H1 (cell line): Measurements from ENCODE around the gene ZNF385B. TPM values are rescaled to one million over a fixed set of nuclear protein-coding genes. Genes with fewer than 3 reads are reported as not detected.

Experiments
- CTCF ChIA-PET: fragments of 300-600 bp; sonication (Branson Sonifier 250); formaldehyde crosslinking; loops from one replicate; lab custom pipeline; 2021; ENCODE audit not compliant: partially characterized antibody; lab: Charles Lee
- POLR2A ChIA-PET: fragments of 300-600 bp; sonication (Branson Sonifier 250); formaldehyde crosslinking; loops from one replicate; lab custom pipeline; 2021; ENCODE audit warnings: inconsistent platforms; ENCODE audit not compliant: partially characterized antibody; lab: Charles Lee
- DNase-seq, 2 experiments: peaks; one replicate each; pipeline versions ENCODE4 v3.0.0 to v3.0.0-alpha.2; 2010 to 2022; ENCODE audit warnings: low spot score in 2 of 2, low read depth in 1 of 2, mixed read lengths in 1 of 2
- FAIRE-seq: peaks from 2 replicates; lab custom pipeline; 2011; peaks lifted over from hg19 to GRCh38; lab: Jason Lieb, UNC
- H2AFZ ChIP-seq: 2 replicates; pipeline ENCODE4 v1.8.1; 2012; ENCODE audit warnings: low read length, inconsistent platforms
- H2AK5ac ChIP-seq: 2 replicates; pipeline ENCODE4 v1.6.1; 2013; ENCODE audit warnings: low read depth, low read length
- H2BK120ac ChIP-seq: replicated peaks from 2 replicates; pipeline ENCODE3; 2013; ENCODE audit warnings: low read depth, low read length, inconsistent platforms
- H2BK12ac ChIP-seq: 2 replicates; pipeline ENCODE4 v1.6.1; 2013; ENCODE audit warnings: low read depth, low read length
- H2BK15ac ChIP-seq: 2 replicates; pipeline ENCODE4 v1.6.1; 2013; ENCODE audit warnings: low read length
- H2BK20ac ChIP-seq: 2 replicates; pipeline ENCODE4 v1.6.1; 2013; ENCODE audit warnings: low read length
- H2BK5ac ChIP-seq: 2 replicates; pipeline ENCODE4 v1.6.1; 2013; ENCODE audit warnings: low read depth, low read length
- H3K14ac ChIP-seq: 2 replicates; pipeline ENCODE4 v1.6.1; 2013; ENCODE audit warnings: inconsistent platforms; ENCODE audit not compliant: insufficient read length
- H3K18ac ChIP-seq: 2 replicates; pipeline ENCODE4 v1.6.1; 2013; ENCODE audit warnings: low read length; ENCODE audit errors: extremely low read depth
- H3K23ac ChIP-seq: 2 replicates; pipeline ENCODE4 v1.6.1; 2013; ENCODE audit warnings: inconsistent platforms; ENCODE audit not compliant: insufficient read length
- H3K23me2 ChIP-seq: 2 replicates; pipeline ENCODE4 v1.6.1; 2013; ENCODE audit warnings: low read depth, low read length
- H3K27ac ChIP-seq: 2 replicates; pipeline ENCODE4 v1.6.1; 2011; ENCODE audit warnings: low read depth, low read length, inconsistent platforms
- H3K27me3 ChIP-seq, 4 experiments: replicated peaks in 1 of 4; 1 replicate in 1 of 4; 2 replicates in 3 of 4; pipeline versions ENCODE4 v1.6.1 to v1.8.1; 2011 to 2013; ENCODE audit warnings: low read length in 3 of 4, mild to moderate bottlenecking in 3 of 4, inconsistent platforms in 2 of 4, mixed read lengths in 2 of 4, moderate library complexity in 1 of 4; ENCODE audit not compliant: control insufficient read depth in 3 of 4, insufficient read depth in 3 of 4; ENCODE audit errors: extremely low read depth in 1 of 4
- H3K36me3 ChIP-seq, 4 experiments: 2 replicates each; pipeline versions ENCODE4 v1.6.1 to v1.8.1; 2011 to 2013; ENCODE audit warnings: mild to moderate bottlenecking in 4 of 4, low read length in 3 of 4, moderate library complexity in 2 of 4, control low read depth in 1 of 4, inconsistent platforms in 1 of 4; ENCODE audit not compliant: insufficient read depth in 4 of 4, control insufficient read depth in 2 of 4
- H3K4ac ChIP-seq: replicated peaks from 2 replicates; pipeline ENCODE3; 2013; ENCODE audit warnings: low read length, low read depth, mixed read lengths, inconsistent platforms; ENCODE audit not compliant: insufficient read length
- H3K4me1 ChIP-seq, 4 experiments: replicated peaks in 1 of 4; 1 replicate in 1 of 4; 2 replicates in 3 of 4; pipeline versions ENCODE4 v1.6.1 to v1.8.1; 2011 to 2013; ENCODE audit warnings: low read length in 3 of 4, inconsistent platforms in 2 of 4, mixed read lengths in 1 of 4; ENCODE audit not compliant: insufficient read depth in 4 of 4, control insufficient read depth in 3 of 4
- H3K4me2 ChIP-seq, 2 experiments: 2 replicates each; pipeline versions ENCODE4 v1.6.1 to v1.8.1; 2011 to 2013; ENCODE audit warnings: low read depth in 2 of 2, low read length in 2 of 2, control low read depth in 1 of 2, inconsistent platforms in 1 of 2, mild to moderate bottlenecking in 1 of 2; ENCODE audit not compliant: insufficient read depth in 1 of 2
- H3K4me3 ChIP-seq, 4 experiments: fragments of 200-600, 300-600 bp in 1 of 4; sonication (generic), shearing (Covaris generic), sonication (Bioruptor Twin) in 1 of 4; 2 replicates each; pipeline versions ENCODE4 v1.5.1 to v1.8.1; 2011 to 2016; ENCODE audit warnings: low read length in 4 of 4, low read depth in 3 of 4, control low read depth in 2 of 4, inconsistent platforms in 2 of 4, mild to moderate bottlenecking in 2 of 4, mixed read lengths in 1 of 4, moderate library complexity in 1 of 4; ENCODE audit not compliant: insufficient read depth in 2 of 4; ENCODE audit errors: extremely low read depth in 1 of 4
- H3K56ac ChIP-seq: replicated peaks from 2 replicates; pipeline ENCODE3; 2013; ENCODE audit warnings: low read depth, mild to moderate bottlenecking, mixed read lengths, low read length, inconsistent platforms; ENCODE audit not compliant: insufficient read length
- H3K79me1 ChIP-seq: 2 replicates; pipeline ENCODE4 v1.6.1; 2013; ENCODE audit warnings: low read depth, low read length, control low read depth
- H3K79me2 ChIP-seq, 2 experiments: 2 replicates each; pipeline versions ENCODE4 v1.6.1 to v1.8.1; 2012 to 2013; ENCODE audit warnings: low read length in 2 of 2, mild to moderate bottlenecking in 2 of 2, inconsistent platforms in 1 of 2; ENCODE audit not compliant: insufficient read depth in 2 of 2, control insufficient read depth in 1 of 2
- H3K9ac ChIP-seq, 4 experiments: replicated peaks in 1 of 4; 1 replicate in 1 of 4; 2 replicates in 3 of 4; pipeline versions ENCODE4 v1.6.1 to v1.8.1; 2011 to 2013; ENCODE audit warnings: low read depth in 3 of 4, low read length in 3 of 4, control low read depth in 2 of 4, mild to moderate bottlenecking in 2 of 4, moderate library complexity in 2 of 4, inconsistent platforms in 1 of 4; ENCODE audit errors: extremely low read depth in 1 of 4
- H3K9me3 ChIP-seq, 2 experiments: 2 replicates each; pipeline versions ENCODE4 v1.6.1 to v1.8.1; 2012 to 2013; ENCODE audit warnings: mild to moderate bottlenecking in 2 of 2, moderate library complexity in 2 of 2, control low read depth in 1 of 2, inconsistent platforms in 1 of 2, low read depth in 1 of 2, low read length in 1 of 2, mixed read lengths in 1 of 2; ENCODE audit not compliant: insufficient read depth in 2 of 2
- H4K20me1 ChIP-seq, 2 experiments: replicated peaks in 1 of 2; 2 replicates each; pipeline versions ENCODE3 to v1.8.1; 2011 to 2013; ENCODE audit warnings: inconsistent platforms in 2 of 2, low read length in 2 of 2, mild to moderate bottlenecking in 1 of 2; ENCODE audit not compliant: insufficient read depth in 2 of 2, control insufficient read depth in 1 of 2
- H4K5ac ChIP-seq: 2 replicates; pipeline ENCODE4 v1.6.1; 2013; ENCODE audit warnings: low read length, low read depth, mixed read lengths, inconsistent platforms; ENCODE audit not compliant: insufficient read length
- H4K8ac ChIP-seq: 2 replicates; pipeline ENCODE4 v1.8.0; 2013; ENCODE audit warnings: mild to moderate bottlenecking, moderate library complexity, low read length, inconsistent platforms; ENCODE audit not compliant: insufficient read depth; ENCODE audit errors: extremely low read depth
- H4K91ac ChIP-seq: replicated peaks from 2 replicates; pipeline ENCODE3; 2013; ENCODE audit warnings: low read length, mixed read lengths, inconsistent platforms; ENCODE audit not compliant: insufficient read length
- WGBS, 2 experiments: shearing (Covaris generic) in 1 of 2; methylation state at CpG; one replicate each; pipeline versions ENCODE4 v1.1.6 to v1.1.7; 2013 to 2015; ENCODE audit warnings: low lambda C conversion rate in 2 of 2, mixed read lengths in 2 of 2, inconsistent platforms in 1 of 2, low coverage in 1 of 2, missing lambda C conversion rate in 1 of 2; ENCODE audit not compliant: insufficient replicate concordance in 2 of 2, insufficient coverage in 1 of 2, insufficient read length in 1 of 2; ENCODE audit errors: extremely low coverage in 1 of 2, missing lambda C conversion rate in 1 of 2; 5-methylcytosine and 5-hydroxymethylcytosine counted together
- polyA plus RNA-seq, 7 experiments: library from polyadenylated mRNA; depleted of rRNA in 3 of 7; stranded (reverse) in 5 of 7; unstranded in 2 of 7; fragments of >200 nt in 5 of 7; fragments of 200-250 nt in 2 of 7; gene quantifications; 1 replicate in 5 of 7; 2 replicates in 1 of 7; 4 replicates in 1 of 7; pipeline versions ENCODE4 v1.2.1 to v1.2.3, GENCODE V29; 2011 to 2013; ENCODE audit warnings: missing spikeins in 2 of 7, mixed read lengths in 2 of 7
- total RNA-seq: library from RNA; stranded (reverse); fragmentation: NEBNext Ultra II Directional; extraction: Animal tissue kit (Norgen Biotek cat#: 25700); gene quantifications from 2 replicates; pipeline ENCODE4 v1.2.1, GENCODE V29; 2021

ZNF385B gene
- total and polyA plus RNA-seq, 2 of the 8 experiments (the other 6 are each of a cell fraction or from before 2014, with no cell fraction given), result 1.1 to 3.7 TPM

DNA sequence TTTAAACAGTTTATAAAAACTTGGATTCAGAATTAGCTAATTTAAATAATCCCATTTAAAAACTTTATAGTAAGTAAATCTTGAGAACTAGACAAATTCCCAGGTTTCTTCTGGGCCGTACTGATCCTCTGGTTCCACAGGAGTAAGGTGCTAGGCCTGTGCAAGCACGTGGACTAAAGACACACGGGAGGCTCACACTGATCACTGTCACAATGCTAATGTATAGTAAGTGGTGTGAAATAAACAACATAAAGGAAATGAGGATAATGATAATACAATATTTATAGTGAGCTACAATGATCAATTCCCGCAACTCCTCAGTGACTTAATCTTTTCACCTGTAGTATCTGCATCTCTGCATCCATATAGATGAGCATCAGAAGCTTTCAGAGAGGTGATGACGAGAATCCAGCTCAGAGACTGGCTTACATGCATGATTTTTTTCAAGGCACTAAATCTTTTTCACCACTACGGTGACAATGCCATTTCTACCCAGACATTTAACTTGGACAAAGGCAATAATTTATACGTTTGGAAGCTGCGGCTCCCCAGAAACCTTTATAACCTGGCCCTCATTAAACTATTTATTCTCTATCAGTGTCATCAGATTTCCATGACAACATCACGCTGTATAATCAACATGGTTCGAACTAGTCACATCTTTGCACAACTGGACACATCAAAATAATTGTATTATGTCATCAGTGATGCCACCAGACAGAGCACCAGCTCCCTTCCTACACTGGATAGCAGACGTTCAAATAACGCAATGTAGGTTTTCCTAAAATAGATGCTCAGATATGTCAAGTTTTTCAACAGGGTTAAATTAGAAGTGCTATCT, 196.2 kb downstream of the ZNF385B start:
- no peak for FAIRE-seq

More for the DNA sequence above, 196.2 kb downstream of the ZNF385B start:
- Histone ChIP-seq H4K8ac (no peak overlapping the region), H3K56ac (no peak overlapping the region), H3K14ac (no peak overlapping the region), H3K23ac (no peak overlapping the region), H3K4me2 (no peak overlapping the region), H3K9ac (no peak overlapping the region), H3K79me2 (no peaks in the 10 kb centered on the region), H4K5ac (no peak overlapping the region), H2BK15ac (no peak overlapping the region), H2AK5ac (no peak overlapping the region), H3K27me3 (no peaks in the 10 kb centered on the region), H3K27ac (no peak overlapping the region), H3K4me3 (no peak overlapping the region), H2BK20ac (no peak overlapping the region), H3K23me2 (no peaks in the 10 kb centered on the region), H3K36me3 (no peaks in the 10 kb centered on the region), H2BK120ac (no peak overlapping the region), H3K18ac (no peak overlapping the region), H4K91ac (no peak overlapping the region), H3K9me3 (no peaks in the 10 kb centered on the region), H3K4ac (no peak overlapping the region), H3K4me1 (no peaks in the 10 kb centered on the region), H2BK12ac (no peak overlapping the region), H2AFZ (no peak overlapping the region), H3K79me1 (no peaks in the 10 kb centered on the region), H4K20me1 (no peaks in the 10 kb centered on the region), H2BK5ac (no peak overlapping the region)
- ChIA-PET CTCF (interaction anchor here (0.7 to 1.1 kb wide), 3 partner anchors 12 to 243 kb away, joined by 3 read pairs; no protein-coding TSS in a partner anchor), POLR2A (no interaction called here)
- 93% methylated on average over 12 of the region's 12 CpGs; no CpG with 5 or more reads in 1 of the 2 experiments for WGBS, 2 experiments
- no peak for DNase-seq
